H1 (cell line): Measurements from ENCODE around the gene CTXN1.

ENCODE experiments used
- JUND ChIP-seq: IDR thresholded peaks from 2 replicates; pipeline ENCODE4 v1.6.1; 2011; ENCODE audit warnings: mild to moderate bottlenecking, improper control_type of control experiment, low read length
- POLR2AphosphoS5 ChIP-seq: IDR thresholded peaks from 2 replicates; pipeline ENCODE4 v1.6.1; 2011; ENCODE audit warnings: low read depth, low read length
- RBBP5 ChIP-seq: IDR thresholded peaks from 2 replicates; pipeline ENCODE4 v1.7.1; 2012; ENCODE audit warnings: low read depth, mild to moderate bottlenecking, inconsistent platforms, low read length, moderate library complexity, borderline replicate concordance
- SIN3A ChIP-seq, 2 experiments: IDR thresholded peaks in 1 of 2; conservative IDR thresholded peaks in 1 of 2; 2 replicates each; pipeline ENCODE4 v1.6.1; 2011 to 2012; ENCODE audit warnings: low read length in 2 of 2, improper control_type of control experiment in 1 of 2, low read depth in 1 of 2, mild to moderate bottlenecking in 1 of 2
- SRF ChIP-seq: IDR thresholded peaks from 2 replicates; pipeline ENCODE4 v1.6.1; 2011; ENCODE audit warnings: mild to moderate bottlenecking, low read depth, low read length, moderate library complexity
- TAF1 ChIP-seq: IDR thresholded peaks from 2 replicates; pipeline ENCODE4 v1.6.1; 2011; ENCODE audit warnings: mild to moderate bottlenecking, low read depth, low read length
- TF ChIP-seq, protein P1 (sequence below), 3 experiments: IDR thresholded peaks; 1 replicate in 2 of 3; 2 replicates in 1 of 3; pipeline versions ENCODE4 v1.5.1 to v1.6.1; 2011; ENCODE audit warnings: low read length in 3 of 3, mild to moderate bottlenecking in 3 of 3, inconsistent platforms in 2 of 3, low read depth in 1 of 3, moderate library complexity in 1 of 3; ENCODE audit not compliant: insufficient read depth in 1 of 3; ENCODE audit errors: control extremely low read depth in 1 of 3
- TF ChIP-seq, protein P2 (sequence below): IDR thresholded peaks from 2 replicates; pipeline ENCODE4 v1.6.1; 2011; ENCODE audit warnings: low read length, improper control_type of control experiment

DNA sequence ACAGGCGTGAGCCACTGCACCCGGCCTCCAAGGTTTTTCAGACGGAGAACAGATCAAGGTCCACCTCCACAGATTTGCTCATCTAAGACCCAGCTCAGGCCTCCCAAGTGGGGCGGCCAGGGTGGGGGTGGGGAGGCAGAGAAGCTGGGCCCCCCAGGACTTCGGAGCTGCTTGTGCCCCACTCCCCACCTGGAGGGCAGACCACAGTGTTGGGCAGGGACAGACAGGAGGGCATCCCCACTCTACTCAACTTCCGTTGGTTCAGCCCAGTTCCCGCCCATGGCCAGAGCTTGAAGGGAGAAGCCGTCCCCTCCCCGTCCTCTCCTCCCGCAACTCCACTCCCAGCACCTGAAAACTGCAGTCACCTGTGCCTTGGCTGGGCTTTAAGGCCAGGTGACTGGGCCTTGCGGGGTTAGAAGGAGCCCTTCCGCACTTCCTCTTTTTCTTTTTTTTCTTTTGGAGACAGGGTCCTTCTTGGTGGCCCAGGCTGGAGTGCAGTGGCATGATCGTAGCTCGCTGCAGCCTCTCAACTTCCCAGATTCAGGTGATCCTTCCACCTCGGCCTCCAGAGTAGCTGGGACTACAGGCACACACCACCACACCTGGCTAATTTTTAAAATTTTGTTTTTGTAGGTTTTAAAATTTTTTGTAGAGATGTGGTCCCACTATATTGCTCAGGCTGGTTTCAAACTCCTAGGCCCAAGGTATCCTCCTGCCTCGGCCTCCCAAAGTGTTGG, 38.4 kb downstream of the CTXN1 start:
- TF ChIP-seq, protein P1, sequence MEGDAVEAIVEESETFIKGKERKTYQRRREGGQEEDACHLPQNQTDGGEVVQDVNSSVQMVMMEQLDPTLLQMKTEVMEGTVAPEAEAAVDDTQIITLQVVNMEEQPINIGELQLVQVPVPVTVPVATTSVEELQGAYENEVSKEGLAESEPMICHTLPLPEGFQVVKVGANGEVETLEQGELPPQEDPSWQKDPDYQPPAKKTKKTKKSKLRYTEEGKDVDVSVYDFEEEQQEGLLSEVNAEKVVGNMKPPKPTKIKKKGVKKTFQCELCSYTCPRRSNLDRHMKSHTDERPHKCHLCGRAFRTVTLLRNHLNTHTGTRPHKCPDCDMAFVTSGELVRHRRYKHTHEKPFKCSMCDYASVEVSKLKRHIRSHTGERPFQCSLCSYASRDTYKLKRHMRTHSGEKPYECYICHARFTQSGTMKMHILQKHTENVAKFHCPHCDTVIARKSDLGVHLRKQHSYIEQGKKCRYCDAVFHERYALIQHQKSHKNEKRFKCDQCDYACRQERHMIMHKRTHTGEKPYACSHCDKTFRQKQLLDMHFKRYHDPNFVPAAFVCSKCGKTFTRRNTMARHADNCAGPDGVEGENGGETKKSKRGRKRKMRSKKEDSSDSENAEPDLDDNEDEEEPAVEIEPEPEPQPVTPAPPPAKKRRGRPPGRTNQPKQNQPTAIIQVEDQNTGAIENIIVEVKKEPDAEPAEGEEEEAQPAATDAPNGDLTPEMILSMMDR (IDR thresholded peaks at IDR 0.05; ENCODE audit: control extremely low read depth in 1 of 3, insufficient read depth in 1 of 3, low read depth in 1 of 3, low read length in 3 of 3), result no peak
- no peak for TF ChIP-seq JUND
- TF ChIP-seq SRF, result no peak
- TF ChIP-seq POLR2AphosphoS5, result no peak
- TF ChIP-seq SIN3A (conservative IDR thresholded peaks at IDR 0.05 in 1 of 2, IDR thresholded peaks at IDR 0.05 in 1 of 2; ENCODE audit: low read depth in 1 of 2, low read length in 2 of 2), result no peak
- no peak for TF ChIP-seq RBBP5
- TF ChIP-seq, protein P2, sequence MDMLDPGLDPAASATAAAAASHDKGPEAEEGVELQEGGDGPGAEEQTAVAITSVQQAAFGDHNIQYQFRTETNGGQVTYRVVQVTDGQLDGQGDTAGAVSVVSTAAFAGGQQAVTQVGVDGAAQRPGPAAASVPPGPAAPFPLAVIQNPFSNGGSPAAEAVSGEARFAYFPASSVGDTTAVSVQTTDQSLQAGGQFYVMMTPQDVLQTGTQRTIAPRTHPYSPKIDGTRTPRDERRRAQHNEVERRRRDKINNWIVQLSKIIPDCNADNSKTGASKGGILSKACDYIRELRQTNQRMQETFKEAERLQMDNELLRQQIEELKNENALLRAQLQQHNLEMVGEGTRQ, result no peak
- no peak for TF ChIP-seq TAF1
